GM12875 (cell line): Measurements from ENCODE around the gene SLIT3.

Source experiments
- H3K4me3 ChIP-seq: one replicate; pipeline ENCODE4 v1.5.1; 2011; ENCODE audit warnings: low read depth, low read length, control low read depth
- CTCF ChIP-seq: IDR thresholded peaks from 2 replicates; pipeline ENCODE4 v1.5.1; 2011; ENCODE audit warnings: low read depth, mild to moderate bottlenecking, control low read depth, inconsistent platforms, low read length, moderate library complexity, borderline replicate concordance; ENCODE audit not compliant: insufficient read depth

SLIT3 gene

GRCh38 chr5:168669156-168669555 lies 631.8 kb downstream of the SLIT3 start:
- TF ChIP-seq CTCF, result no peak
- no peak overlapping the region for H3K4me3 ChIP-seq

- H3K4me3 ChIP-seq, result no peak overlapping the region
- TF ChIP-seq CTCF, result no peak
These were observed 632.9 kb downstream of the SLIT3 start for GRCh38 chr5:168668078-168668477.

GRCh38 chr5:168667301-168667840 lies 633.6 kb downstream of the SLIT3 start:
- TF ChIP-seq CTCF, result no peak
- H3K4me3 ChIP-seq, result no peak overlapping the region

GRCh38 chr5:168666356-168666755 lies 634.6 kb downstream of the SLIT3 start:
- H3K4me3 ChIP-seq, result no peak overlapping the region
- TF ChIP-seq CTCF, result no peak

- no peak for TF ChIP-seq CTCF
- no peak overlapping the region for H3K4me3 ChIP-seq
These were observed 637.5 kb downstream of the SLIT3 start for GRCh38 chr5:168663276-168664004.

- H3K4me3 ChIP-seq, result no peak overlapping the region
- no peak for TF ChIP-seq CTCF
These were observed 639.1 kb downstream of the SLIT3 start for GRCh38 chr5:168661593-168662485.

- no peak overlapping the region for H3K4me3 ChIP-seq
- TF ChIP-seq CTCF, result no peak
These were observed 640.2 kb downstream of the SLIT3 start for GRCh38 chr5:168660691-168661090.
